Sciatic nerve (tissue), 2 donors: ENCODE results near the gene CYTH1. TPM values are rescaled to one million over a fixed set of nuclear protein-coding genes. Genes with fewer than 3 reads are reported as not detected.

Experiments used
- ATAC-seq: fragments of 200-7000 bp; cut with Tn5 transposase; one replicate; pipeline ENCODE4 v1.9.1; 2020; ENCODE audit warnings: mild to moderate bottlenecking, moderate library complexity
- DNase-seq: peaks from one replicate; pipeline ENCODE4 v3.0.0-alpha.2; 2020; ENCODE audit warnings: low spot score
- intact Hi-C: fragments of 100-400 bp; cut with DNase I; formaldehyde crosslinking; loops from one replicate; pipeline ENCODE4 v1.14.2; 2022
- total RNA-seq: library from RNA; stranded (reverse); fragmentation: NEBNext Ultra II Directional; extraction: Animal tissue kit (Norgen Biotek cat#: 25700); gene quantifications from one replicate; pipeline ENCODE4 v1.2.1, GENCODE V29; 2021
- donor health status: DM: no; HTN: no; CAD: no.
- donor health status: DM: no; HTN: no; CAD: no.

The CYTH1 gene
- total RNA-seq, 1 donor from 2014 or later: 75.9 TPM

GRCh38 chr17:78624324-78625151 is 157.5 kb downstream of the CYTH1 start:
- no peak for ATAC-seq
- intact Hi-C loops: no loop called here
- no peak for DNase-seq

Other genes starting within 250 kb of the CYTH1 start
- gene DNAH17, start 204.9 kb downstream of the CYTH1 start, total RNA-seq: 0.40 TPM
- 109 TPM for gene USP36, start 58.5 kb upstream of the CYTH1 start, total RNA-seq
- gene CEP295NL, start 120.9 kb upstream of the CYTH1 start, total RNA-seq: 16.7 TPM
- gene TIMP2, start 143.1 kb upstream of the CYTH1 start, total RNA-seq: 720 TPM
- 147 TPM for gene LGALS3BP, start 197.7 kb upstream of the CYTH1 start, total RNA-seq
- 28.9 TPM for gene CANT1, start 227.5 kb upstream of the CYTH1 start, total RNA-seq
- gene C1QTNF1, start 241.9 kb upstream of the CYTH1 start, total RNA-seq: 22.6 TPM